HepG2 (cell line): Measurements from ENCODE around the gene MIDN. TPM values are rescaled to one million over a fixed set of nuclear protein-coding genes. Genes with fewer than 3 reads are reported as not detected.

Experiments
- ATF3 ChIP-seq: sonication (generic); formaldehyde crosslinking; IDR thresholded peaks from 2 replicates; pipeline ENCODE4 v1.4.0; 2020; ENCODE audit warnings: missing genetic modification reagents
- BORCS8-MEF2B ChIP-seq: sonication (generic); formaldehyde crosslinking; IDR thresholded peaks from 2 replicates; pipeline ENCODE4 v1.8.0; 2022; ENCODE audit warnings: mild to moderate bottlenecking, missing genetic modification reagents
- CBX2 ChIP-seq, 2 experiments: fragments of 200-600 bp in 1 of 2; sonication (generic); formaldehyde crosslinking in 1 of 2; IDR thresholded peaks; 2 replicates each; pipeline versions ENCODE4 v1.7.0 to v1.8.1; 2018 to 2022; ENCODE audit warnings: low read depth in 2 of 2, low read length in 1 of 2, mild to moderate bottlenecking in 1 of 2, missing genetic modification reagents in 1 of 2
- CSRNP2 ChIP-seq: sonication (generic); formaldehyde crosslinking; conservative IDR thresholded peaks from 2 replicates; pipeline ENCODE4 v1.8.0; 2022; ENCODE audit warnings: low read depth, missing genetic modification reagents
- GZF1 ChIP-seq: sonication (generic); formaldehyde crosslinking; IDR thresholded peaks from 2 replicates; pipeline ENCODE4 v1.5.1; 2020; ENCODE audit warnings: mild to moderate bottlenecking, missing genetic modification reagents
- HMG20A ChIP-seq: IDR thresholded peaks from 2 replicates; pipeline ENCODE4 v1.6.1; 2016; ENCODE audit warnings: borderline replicate concordance
- KLF13 ChIP-seq: sonication (generic); formaldehyde crosslinking; IDR thresholded peaks from 2 replicates; pipeline ENCODE4 v1.4.0; 2020; ENCODE audit warnings: mild to moderate bottlenecking, missing genetic modification reagents
- NCOR1 ChIP-seq: fragments of 200-600 bp; sonication (generic); IDR thresholded peaks from 2 replicates; pipeline ENCODE4 v1.7.0; 2017; ENCODE audit warnings: antibody characterized with exemption, low read length, borderline replicate concordance
- POGK ChIP-seq: sonication (generic); formaldehyde crosslinking; conservative IDR thresholded peaks from 2 replicates; pipeline ENCODE4 v1.8.0; 2022; ENCODE audit warnings: mild to moderate bottlenecking, moderate library complexity, missing genetic modification reagents
- SAP130 ChIP-seq: IDR thresholded peaks from 2 replicates; pipeline ENCODE4 v1.6.1; 2016; ENCODE audit warnings: low read depth
- SIX4 ChIP-seq: sonication (generic); formaldehyde crosslinking; IDR thresholded peaks from 2 replicates; pipeline ENCODE4 v1.4.0; 2020; ENCODE audit warnings: missing genetic modification reagents
- SMAD3 ChIP-seq: sonication (generic); formaldehyde crosslinking; IDR thresholded peaks from 2 replicates; pipeline ENCODE4 v1.4.0; 2020; ENCODE audit warnings: missing genetic modification reagents
- SOX5 ChIP-seq: IDR thresholded peaks from 2 replicates; pipeline ENCODE4 v1.6.1; 2016; ENCODE audit warnings: borderline replicate concordance
- YEATS2 ChIP-seq: sonication (generic); formaldehyde crosslinking; IDR thresholded peaks from 2 replicates; pipeline ENCODE4 v1.4.0; 2020; ENCODE audit warnings: missing genetic modification reagents, borderline replicate concordance
- ZHX1 ChIP-seq: sonication (generic); formaldehyde crosslinking; IDR thresholded peaks from 2 replicates; pipeline ENCODE4 v1.8.1; 2022; ENCODE audit warnings: low read depth, mild to moderate bottlenecking, missing genetic modification reagents
- ZNF234 ChIP-seq: sonication (generic); formaldehyde crosslinking; conservative IDR thresholded peaks from 2 replicates; pipeline ENCODE4 v1.5.1; 2020; ENCODE audit warnings: mild to moderate bottlenecking, missing genetic modification reagents
- ZNF253 ChIP-seq: sonication (generic); formaldehyde crosslinking; IDR thresholded peaks from 2 replicates; pipeline ENCODE4 v1.8.0; 2022; ENCODE audit warnings: mild to moderate bottlenecking, missing genetic modification reagents, borderline replicate concordance
- ZNF256 ChIP-seq: sonication (generic); formaldehyde crosslinking; conservative IDR thresholded peaks from 2 replicates; pipeline ENCODE4 v1.4.0; 2020; ENCODE audit warnings: missing genetic modification reagents
- ZNF276 ChIP-seq: sonication (generic); formaldehyde crosslinking; IDR thresholded peaks from 2 replicates; pipeline ENCODE4 v1.4.0; 2020; ENCODE audit warnings: mild to moderate bottlenecking, low read depth, missing genetic modification reagents
- ZNF3 ChIP-seq: IDR thresholded peaks from 2 replicates; pipeline ENCODE4 v1.7.0; 2017; ENCODE audit warnings: inconsistent platforms
- ZNF619 ChIP-seq: sonication (generic); formaldehyde crosslinking; IDR thresholded peaks from 2 replicates; pipeline ENCODE4 v1.4.0; 2020; ENCODE audit warnings: mild to moderate bottlenecking, missing genetic modification reagents
- polyA plus RNA-seq, 8 experiments: library from polyadenylated mRNA; depleted of rRNA in 3 of 8; stranded (reverse) in 7 of 8; unstranded in 1 of 8; fragments of >200 nt; fragmentation: Illumina TruSeq in 4 of 8; extraction: Trizol in 4 of 8; gene quantifications; 2 replicates each; pipeline versions ENCODE4 v1.2.1 to v1.2.3, GENCODE V29; 2011 to 2016; ENCODE audit warnings: low read depth in 4 of 8, missing spikeins in 1 of 8, mixed read lengths in 1 of 8; ENCODE audit not compliant: insufficient read depth in 1 of 8
- total RNA-seq, 5 experiments: library from RNA; depleted of rRNA; stranded (reverse); fragments of >200 nt; fragmentation: Illumina TruSeq; extraction: Trizol; gene quantifications; 2 replicates each; pipeline ENCODE4 v1.2.3, GENCODE V29; 2016; ENCODE audit warnings: low read depth in 1 of 5

Gene MIDN
- total and polyA plus RNA-seq, 2 of the 13 experiments (the other 11 are each of a cell fraction or from before 2014, with no cell fraction given) = 8.4 to 18.0 TPM

GRCh38 chr19:1244693-1245451, 3.5 kb upstream of the MIDN start (continued):
- TF ChIP-seq KLF13 (CRISPR knock-in tag) = no peak
- TF ChIP-seq HMG20A (CRISPR knock-in tag) = peak; percentile 60; the same call in 1 of the 2 replicates
- 0 out of 2 replicates have a peak, but pooled peaks have one; percentile 42 for TF ChIP-seq GZF1 (CRISPR knock-in tag)
- no peak; the same call in 1 of the 2 replicates for TF ChIP-seq ZNF619 (CRISPR knock-in tag)
- 0 out of 2 replicates have a peak, but pooled peaks have one; percentile 39 for TF ChIP-seq ATF3
- TF ChIP-seq SIX4 (CRISPR knock-in tag) = peak; percentile 66; the same call in 1 of the 2 replicates
- TF ChIP-seq ZNF276 (CRISPR knock-in tag) = peak; percentile 82
- peak; percentile 44; the same call in 1 of the 2 replicates for TF ChIP-seq POGK
- TF ChIP-seq CSRNP2 = no peak
- no peak for TF ChIP-seq ZNF256 (CRISPR knock-in tag)
- TF ChIP-seq NCOR1 = peak; percentile 92
- peak; percentile 81 for TF ChIP-seq SOX5 (CRISPR knock-in tag)
- no peak for TF ChIP-seq ZNF253 (CRISPR knock-in tag)
- peak; percentile 34; the same call in 1 of the 2 replicates for TF ChIP-seq YEATS2 (CRISPR knock-in tag)
- peak; percentile 93 for TF ChIP-seq SAP130
- TF ChIP-seq CBX2 (IDR thresholded peaks at IDR 0.05; ENCODE audit: low read depth, low read length) = no peak
- no peak for TF ChIP-seq CBX2 (CRISPR knock-in tag; IDR thresholded peaks at IDR 0.05; ENCODE audit: low read depth)
- no peak for TF ChIP-seq ZNF3 (CRISPR knock-in tag)
- TF ChIP-seq BORCS8-MEF2B (CRISPR knock-in tag) = no peak
- TF ChIP-seq SMAD3 = peak; percentile 62; the same call in 1 of the 2 replicates
- TF ChIP-seq ZHX1 (CRISPR knock-in tag) = no peak
- 0 out of 2 replicates have a peak, but pooled peaks have one; percentile 72 for TF ChIP-seq ZNF234 (CRISPR knock-in tag)
